Vagina (tissue), 2 donors: ENCODE measurements around the gene SEC16A.

Source experiments
- POLR2AphosphoS5 ChIP-seq, 2 donors: sonication (generic); formaldehyde crosslinking; IDR thresholded peaks; one replicate each; pipeline ENCODE4 v1.9.0; 2017; ENCODE audit warnings: antibody characterized with exemption in 2 of 2, mild to moderate bottlenecking in 2 of 2, low read depth in 1 of 2; ENCODE audit not compliant: insufficient read depth in 1 of 2
- TF ChIP-seq, protein P1 (sequence below), 3 experiments: fragments of 450-650 bp in 2 of 3; fragments of 200-600 bp in 1 of 3; sonication (generic) in 1 of 3; IDR thresholded peaks; one replicate each; pipeline ENCODE4 v1.5.1; 2017 to 2019; ENCODE audit warnings: antibody characterized with exemption in 3 of 3, mild to moderate bottlenecking in 2 of 3, moderate library complexity in 2 of 3

DNA sequence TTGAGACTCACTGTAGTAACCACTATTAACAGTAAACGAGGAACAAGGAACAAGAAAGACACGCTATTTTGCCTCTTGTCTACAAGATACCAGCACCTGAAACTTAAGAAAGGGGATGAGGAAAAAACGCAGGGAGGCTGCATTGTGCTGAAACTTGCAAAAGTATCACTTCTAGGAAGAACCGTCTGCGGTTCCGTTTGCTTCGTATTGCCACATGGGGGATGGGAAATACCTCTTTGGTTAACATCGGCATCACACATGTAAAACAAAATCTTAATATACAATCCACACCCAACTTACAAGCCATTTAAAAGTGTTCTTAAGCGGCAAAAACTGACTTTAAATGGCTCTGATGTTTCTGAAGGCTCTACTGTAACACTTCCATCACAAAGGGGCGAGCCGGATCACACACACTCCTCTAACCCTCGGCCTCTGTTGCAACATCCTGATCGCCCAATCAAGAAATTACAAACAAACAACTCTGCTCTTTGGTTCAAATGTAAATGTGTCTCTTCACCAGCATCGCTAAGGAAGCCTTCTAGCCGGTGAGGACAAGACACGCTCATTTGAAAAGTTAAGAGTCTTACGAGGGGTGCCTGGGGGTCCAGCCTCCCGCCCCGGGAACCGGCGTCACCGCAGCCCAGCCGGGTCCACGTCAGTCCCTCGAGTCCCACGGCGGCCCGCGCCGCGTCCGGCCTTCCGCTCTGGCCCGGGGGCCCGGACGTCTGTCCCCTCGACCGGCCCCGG lies 621 bp downstream of the SEC16A start:
- TF ChIP-seq, protein P1, sequence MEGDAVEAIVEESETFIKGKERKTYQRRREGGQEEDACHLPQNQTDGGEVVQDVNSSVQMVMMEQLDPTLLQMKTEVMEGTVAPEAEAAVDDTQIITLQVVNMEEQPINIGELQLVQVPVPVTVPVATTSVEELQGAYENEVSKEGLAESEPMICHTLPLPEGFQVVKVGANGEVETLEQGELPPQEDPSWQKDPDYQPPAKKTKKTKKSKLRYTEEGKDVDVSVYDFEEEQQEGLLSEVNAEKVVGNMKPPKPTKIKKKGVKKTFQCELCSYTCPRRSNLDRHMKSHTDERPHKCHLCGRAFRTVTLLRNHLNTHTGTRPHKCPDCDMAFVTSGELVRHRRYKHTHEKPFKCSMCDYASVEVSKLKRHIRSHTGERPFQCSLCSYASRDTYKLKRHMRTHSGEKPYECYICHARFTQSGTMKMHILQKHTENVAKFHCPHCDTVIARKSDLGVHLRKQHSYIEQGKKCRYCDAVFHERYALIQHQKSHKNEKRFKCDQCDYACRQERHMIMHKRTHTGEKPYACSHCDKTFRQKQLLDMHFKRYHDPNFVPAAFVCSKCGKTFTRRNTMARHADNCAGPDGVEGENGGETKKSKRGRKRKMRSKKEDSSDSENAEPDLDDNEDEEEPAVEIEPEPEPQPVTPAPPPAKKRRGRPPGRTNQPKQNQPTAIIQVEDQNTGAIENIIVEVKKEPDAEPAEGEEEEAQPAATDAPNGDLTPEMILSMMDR (IDR thresholded peaks at IDR 0.05): no peak
- TF ChIP-seq POLR2AphosphoS5 (IDR thresholded peaks at IDR 0.05; ENCODE audit: insufficient read depth in 1 of 2, low read depth in 1 of 2): no peak
